Naive thymus-derived CD4-positive, alpha-beta T cell (primary cell): Measurements from ENCODE around the gene SETD2. TPM values are rescaled to one million over a fixed set of nuclear protein-coding genes. Genes with fewer than 3 reads are reported as not detected.

ENCODE experiments used
- ATAC-seq: fragments of 150-1000 bp; cut with Tn5 transposase; 2 replicates; pipeline ENCODE4 v1.10.0; 2021; ENCODE audit warnings: mild to moderate bottlenecking, moderate library complexity
- CTCF ChIA-PET: fragments of 350-600 bp; sonication (Branson Sonifier 250); formaldehyde crosslinking; loops from one replicate; lab custom pipeline; 2021; ENCODE audit warnings: antibody characterized with exemption; lab: Charles Lee
- POLR2A ChIA-PET: fragments of 350-600 bp; sonication (Branson Sonifier 250); formaldehyde crosslinking; loops from one replicate; lab custom pipeline; 2021; ENCODE audit warnings: antibody characterized with exemption, inconsistent platforms; lab: Charles Lee
- DNase-seq, 9 donors: peaks; one replicate each; pipeline versions ENCODE4 v3.0.0 to v3.0.0-alpha.2; 2020 to 2022; ENCODE audit warnings: mixed read lengths in 1 of 9
- H3K27ac ChIP-seq: one replicate; pipeline ENCODE4 v1.7.0; 2013; ENCODE audit warnings: mild to moderate bottlenecking, low read depth, low read length, moderate library complexity
- H3K27me3 ChIP-seq, 2 donors: one replicate each; pipeline ENCODE4 v1.7.0; 2013; ENCODE audit warnings: low read length in 2 of 2, mild to moderate bottlenecking in 2 of 2, moderate library complexity in 2 of 2; ENCODE audit not compliant: control insufficient read depth in 2 of 2, insufficient read depth in 2 of 2
- H3K36me3 ChIP-seq, 3 experiments: 1 replicate in 2 of 3; 2 replicates in 1 of 3; pipeline ENCODE4 v1.7.0; 2013; ENCODE audit warnings: low read length in 3 of 3, mild to moderate bottlenecking in 3 of 3, moderate library complexity in 1 of 3; ENCODE audit not compliant: insufficient read depth in 3 of 3, control insufficient read depth in 2 of 3
- H3K4me1 ChIP-seq, 2 donors: one replicate each; pipeline ENCODE4 v1.7.0; 2013; ENCODE audit warnings: low read length in 2 of 2, mild to moderate bottlenecking in 2 of 2, moderate library complexity in 1 of 2; ENCODE audit not compliant: control insufficient read depth in 2 of 2, insufficient read depth in 2 of 2
- H3K4me3 ChIP-seq: 2 replicates; pipeline ENCODE4 v1.7.0; 2013; ENCODE audit warnings: mild to moderate bottlenecking, low read length
- H3K9me3 ChIP-seq, 3 experiments: 1 replicate in 2 of 3; 2 replicates in 1 of 3; pipeline ENCODE4 v1.7.0; 2013; ENCODE audit warnings: low read length in 3 of 3; ENCODE audit not compliant: control insufficient read depth in 2 of 3
- H3K27ac Mint-ChIP-seq, 9 donors: one replicate each; pipeline ENCODE4 v1.8.0; 2020 to 2022; ENCODE audit warnings: mixed read lengths in 9 of 9, mild to moderate bottlenecking in 8 of 9, moderate library complexity in 5 of 9, inconsistent platforms in 2 of 9
- H3K27me3 Mint-ChIP-seq, 5 donors: one replicate each; pipeline ENCODE4 v1.8.0; 2021 to 2022; ENCODE audit warnings: mixed read lengths in 5 of 5, mild to moderate bottlenecking in 1 of 5
- H3K36me3 Mint-ChIP-seq, 5 donors: one replicate each; pipeline ENCODE4 v1.8.0; 2020 to 2022; ENCODE audit warnings: mixed read lengths in 5 of 5, mild to moderate bottlenecking in 3 of 5, inconsistent platforms in 1 of 5
- H3K4me1 Mint-ChIP-seq, 7 donors: one replicate each; pipeline ENCODE4 v1.8.0; 2020 to 2022; ENCODE audit warnings: mixed read lengths in 7 of 7, mild to moderate bottlenecking in 3 of 7, inconsistent platforms in 1 of 7
- H3K4me3 Mint-ChIP-seq, 10 donors: one replicate each; pipeline ENCODE4 v1.8.0; 2020 to 2022; ENCODE audit warnings: mild to moderate bottlenecking in 10 of 10, mixed read lengths in 10 of 10, moderate library complexity in 6 of 10, inconsistent platforms in 2 of 10
- H3K9me3 Mint-ChIP-seq, 11 donors: one replicate each; pipeline ENCODE4 v1.8.0; 2020 to 2022; ENCODE audit warnings: mixed read lengths in 11 of 11, mild to moderate bottlenecking in 4 of 11, inconsistent platforms in 1 of 11, moderate library complexity in 1 of 11
- intact Hi-C, 2 donors: fragments of 100-400 bp; cut with micrococcal nuclease; formaldehyde crosslinking; loops; one replicate each; pipeline ENCODE4 v1.15.1; 2023
- polyA plus RNA-seq, 2 donors: library from polyadenylated mRNA; unstranded; fragments of 300-500 nt; fragmentation: Illumina TruSeq; gene quantifications; one replicate each; pipeline ENCODE4 v1.2.3, GENCODE V29; 2021
- total RNA-seq, 6 experiments: library from RNA in 5 of 6; stranded (reverse) in 5 of 6; gene quantifications; 1 replicate in 5 of 6; 2 replicates in 1 of 6; pipeline ENCODE4 v1.2.3 and lab custom pipeline; 2021 to 2026

The SETD2 gene
- total and polyA plus RNA-seq, 7 experiments from 2014 or later, result 11.0 to 77.3 (median 70.0) TPM

DNA sequence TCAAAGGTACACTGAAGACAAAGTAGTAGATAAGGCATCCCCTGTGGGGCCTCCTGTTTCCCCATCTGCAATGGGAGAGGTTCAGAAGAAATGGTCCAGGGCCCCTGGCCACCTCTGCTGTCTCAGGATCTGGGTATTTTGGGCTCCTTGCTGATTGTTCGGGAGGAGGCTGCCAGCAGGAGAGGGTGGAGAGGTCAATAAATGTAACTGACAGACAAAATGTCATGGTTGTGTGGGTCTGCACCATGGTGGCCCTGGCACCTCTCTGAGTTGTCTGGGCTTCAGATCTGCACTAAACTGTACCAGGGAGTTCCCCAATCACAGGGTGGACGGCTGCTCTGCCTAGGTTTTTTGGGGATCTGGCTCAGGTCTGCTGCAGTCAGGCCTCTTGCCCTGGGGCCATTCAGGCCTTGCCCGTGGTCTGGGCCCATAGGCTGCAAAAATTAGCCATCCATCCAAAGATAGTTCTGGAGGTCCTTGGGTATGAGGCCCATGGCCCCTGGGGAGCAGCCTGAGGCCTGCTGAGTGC, 177.1 kb downstream of the SETD2 start:
- no peaks in the 10 kb centered on the region for H3K27me3 Mint-ChIP-seq
- peaks cover 59 to 65% of the 10 kb centered on the region in 2 donors for H3K4me1 ChIP-seq
- CTCF ChIA-PET, result interaction anchor here (0.7 to 1.3 kb wide), 2 partner anchors 12 to 42 kb away, joined by 3 to 5 read pairs; no protein-coding TSS in a partner anchor
- DNase-seq, result no peak
- H3K4me1 Mint-ChIP-seq, result peaks cover 57 to 87% (median 78%) of the 10 kb centered on the region in 7 donors
- no peaks in the 10 kb centered on the region for H3K9me3 Mint-ChIP-seq
- intact Hi-C loops, result loop anchor here (1.0 kb wide), 3 partner anchors 8 to 22 kb away; partner anchors contain the start of gene NBEAL2 (in 2 of the 2)
- peak overlapping the region; percentile 60 to 91 (median 78) for H3K4me3 Mint-ChIP-seq
- H3K36me3 Mint-ChIP-seq, result peaks cover 0 to 28% (median 0%) of the 10 kb centered on the region in 5 donors
- peak overlapping the region; percentile 43 for H3K4me3 ChIP-seq
- H3K27ac ChIP-seq, result peak overlapping the region; percentile 38
- no peaks in the 10 kb centered on the region for H3K36me3 ChIP-seq
- POLR2A ChIA-PET, result interaction anchor here (0.6 to 5.3 kb wide), 4 partner anchors 10 to 295 kb away, joined by 3 to 37 read pairs (median 3); partner anchors contain the start of genes CCDC12 and NBEAL2
- H3K9me3 ChIP-seq, result no peaks in the 10 kb centered on the region
- H3K27me3 ChIP-seq, result no peaks in the 10 kb centered on the region
- peak overlapping the region in 8 of 9 donors; percentile 82 to 92 (median 86) for H3K27ac Mint-ChIP-seq
- ATAC-seq, result no peak

DNA sequence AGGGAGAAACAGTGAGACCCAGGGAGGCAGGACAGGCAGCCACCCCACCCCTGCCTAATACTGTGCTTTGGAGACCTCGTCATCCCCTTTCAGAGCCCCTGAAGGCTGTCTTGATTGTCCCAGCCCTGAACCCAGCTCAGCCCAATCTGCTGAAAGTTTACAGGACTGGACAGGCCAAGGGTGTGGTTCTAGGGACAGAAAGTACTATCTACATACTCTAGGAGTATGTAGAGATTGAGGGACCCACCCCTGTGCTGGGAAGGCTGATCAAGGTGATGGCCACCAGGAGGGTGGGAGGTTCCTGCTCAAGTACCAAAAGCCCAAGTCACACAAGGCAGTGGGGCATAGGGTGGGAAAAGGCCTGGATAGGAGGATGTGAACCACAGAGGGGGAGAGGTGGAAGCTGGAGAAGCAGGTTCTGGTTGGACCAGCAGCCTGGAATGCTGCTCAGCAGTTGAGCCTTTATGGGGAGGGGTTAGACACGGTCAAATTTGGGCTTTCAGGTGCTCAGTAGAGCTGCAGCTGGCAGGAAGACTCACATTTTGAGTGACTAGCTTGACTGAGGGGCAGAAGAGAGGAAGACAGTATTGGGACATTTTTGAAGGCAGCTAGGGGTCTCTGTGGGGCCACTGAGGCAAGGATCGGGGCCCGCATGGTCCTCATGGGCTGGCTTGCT, 177.7 kb downstream of the SETD2 start:
- DNase-seq (no peak), ATAC-seq (no peak)
- H3K27ac ChIP-seq, result no peak overlapping the region
- intact Hi-C loops, result no loop called here
- H3K27me3 ChIP-seq, result no peaks in the 10 kb centered on the region
- H3K9me3 ChIP-seq, result no peaks in the 10 kb centered on the region
- no peaks in the 10 kb centered on the region for H3K36me3 ChIP-seq
- peaks cover 0 to 28% (median 0%) of the 10 kb centered on the region in 5 donors for H3K36me3 Mint-ChIP-seq
- H3K4me1 ChIP-seq, result peaks cover 65 to 72% of the 10 kb centered on the region in 2 donors
- H3K9me3 Mint-ChIP-seq, result no peaks in the 10 kb centered on the region
- peak overlapping the region; percentile 35 to 92 (median 82) for H3K27ac Mint-ChIP-seq
- CTCF ChIA-PET, result interaction anchor here (1.3 kb wide), 1 partner anchor 12 kb away, joined by 5 read pairs; no protein-coding TSS in a partner anchor
- peaks cover 62 to 93% (median 84%) of the 10 kb centered on the region in 7 donors for H3K4me1 Mint-ChIP-seq
- H3K4me3 Mint-ChIP-seq, result peak overlapping the region; percentile 48 to 91 (median 78)
- POLR2A ChIA-PET, result interaction anchor here (5.3 kb wide), 1 partner anchor 9 kb away, joined by 37 read pairs; the partner anchor contains the start of genes CCDC12 and NBEAL2
- no peak overlapping the region for H3K4me3 ChIP-seq
- no peaks in the 10 kb centered on the region for H3K27me3 Mint-ChIP-seq

DNA sequence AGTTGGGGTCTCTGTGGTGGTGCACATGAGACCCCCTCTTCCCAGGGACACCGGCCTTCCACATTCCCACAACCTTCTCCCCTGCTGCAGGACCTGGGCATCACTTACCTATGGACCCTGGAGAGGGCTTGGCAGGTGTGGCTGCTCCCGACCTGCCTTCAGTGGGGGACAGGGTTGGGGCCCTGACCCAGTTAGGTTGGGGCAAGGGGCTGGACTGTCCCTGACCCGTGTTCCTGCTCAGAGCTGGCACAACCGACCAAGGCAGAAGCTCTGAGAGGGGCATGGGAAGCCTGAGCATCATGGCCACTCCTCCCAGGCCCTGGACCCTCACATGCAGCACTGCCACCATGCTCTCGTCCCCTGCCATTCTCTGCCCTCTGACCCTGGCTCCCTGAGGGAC, 178.3 kb downstream of the SETD2 start:
- H3K9me3 ChIP-seq, result no peaks in the 10 kb centered on the region
- H3K36me3 ChIP-seq, result no peaks in the 10 kb centered on the region
- no peak overlapping the region for H3K27ac ChIP-seq
- no peaks in the 10 kb centered on the region for H3K9me3 Mint-ChIP-seq
- no peak for DNase-seq
- POLR2A ChIA-PET, result interaction anchor here (5.3 kb wide), 1 partner anchor 8 kb away, joined by 37 read pairs; the partner anchor contains the start of genes CCDC12 and NBEAL2
- H3K27ac Mint-ChIP-seq, result peak overlapping the region in 5 of 9 donors; percentile 17 to 87 (median 84)
- H3K27me3 Mint-ChIP-seq, result no peaks in the 10 kb centered on the region
- H3K36me3 Mint-ChIP-seq, result peaks cover 0 to 28% (median 0%) of the 10 kb centered on the region in 5 donors
- peaks cover 69 to 78% of the 10 kb centered on the region in 2 donors for H3K4me1 ChIP-seq
- CTCF ChIA-PET, result no interaction called here
- peak overlapping the region in 2 of 10 donors; percentile 28 to 78 for H3K4me3 Mint-ChIP-seq
- H3K4me1 Mint-ChIP-seq, result peaks cover 61 to 95% (median 88%) of the 10 kb centered on the region in 7 donors
- H3K4me3 ChIP-seq, result no peak overlapping the region
- intact Hi-C loops, result no loop called here
- ATAC-seq, result no peak
- H3K27me3 ChIP-seq, result no peaks in the 10 kb centered on the region

DNA sequence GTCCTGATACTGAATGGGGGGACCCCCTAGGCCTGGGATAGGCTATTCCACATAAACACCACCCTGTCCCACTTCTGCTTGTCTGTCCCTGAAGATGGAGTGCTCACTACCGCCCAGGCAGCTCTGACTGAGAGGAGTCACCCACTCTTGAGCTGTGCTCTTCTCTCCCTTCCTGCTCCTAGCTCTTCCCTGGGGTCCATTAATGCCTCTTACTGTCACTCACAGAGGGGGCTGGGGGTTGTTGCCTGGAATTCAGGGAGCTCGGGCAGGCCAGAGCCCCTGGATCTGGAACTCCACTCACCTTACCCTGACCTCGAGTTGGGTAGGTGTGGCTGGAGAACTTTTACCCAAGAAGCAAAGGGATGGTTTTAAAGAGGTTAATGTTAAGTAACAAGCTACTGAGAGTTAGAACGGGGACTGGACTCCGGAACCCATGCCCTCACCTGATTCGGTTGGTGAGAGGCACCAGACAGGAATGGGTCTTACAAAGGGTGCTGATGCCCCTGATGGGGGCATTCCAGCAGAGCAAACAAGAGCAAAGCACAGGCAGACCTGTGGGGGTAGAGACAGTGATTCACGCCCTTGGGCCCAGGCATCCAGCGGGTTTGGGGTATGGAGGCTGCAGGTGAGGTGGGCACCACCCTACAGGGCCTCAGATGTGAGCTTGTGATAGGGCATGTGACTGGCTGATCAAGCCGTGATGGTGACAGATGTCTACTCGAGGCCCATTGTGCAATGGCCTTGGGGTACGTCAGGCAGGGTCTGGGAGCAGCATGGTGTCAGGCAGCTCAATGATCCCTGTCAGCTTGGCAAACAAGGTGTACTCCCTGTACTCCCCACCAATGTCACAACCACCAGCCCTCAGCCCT, 179.1 kb downstream of the SETD2 start:
- Mint-ChIP-seq H3K9me3 (no peaks in the 10 kb centered on the region), H3K4me3 (peak overlapping the region in 6 of 10 donors; percentile 17 to 78 (median 41)), H3K36me3 (peaks cover 0 to 22% (median 0%) of the 10 kb centered on the region in 5 donors), H3K27ac (peak overlapping the region in 7 of 9 donors; percentile 18 to 84 (median 67)), H3K27me3 (no peaks in the 10 kb centered on the region), H3K4me1 (peaks cover 54 to 91% (median 83%) of the 10 kb centered on the region in 7 donors)
- Histone ChIP-seq H3K36me3 (no peaks in the 10 kb centered on the region), H3K4me1 (peaks cover 71 to 80% of the 10 kb centered on the region in 2 donors), H3K27me3 (no peaks in the 10 kb centered on the region), H3K4me3 (no peak overlapping the region), H3K9me3 (no peaks in the 10 kb centered on the region), H3K27ac (no peak overlapping the region)
- ChIA-PET CTCF (no interaction called here), POLR2A (interaction anchor here (5.3 kb wide), 1 partner anchor 8 kb away, joined by 37 read pairs; the partner anchor contains the start of genes CCDC12 and NBEAL2)
- intact Hi-C loops, result no loop called here
- no peak for ATAC-seq
- DNase-seq, result no peak

DNA sequence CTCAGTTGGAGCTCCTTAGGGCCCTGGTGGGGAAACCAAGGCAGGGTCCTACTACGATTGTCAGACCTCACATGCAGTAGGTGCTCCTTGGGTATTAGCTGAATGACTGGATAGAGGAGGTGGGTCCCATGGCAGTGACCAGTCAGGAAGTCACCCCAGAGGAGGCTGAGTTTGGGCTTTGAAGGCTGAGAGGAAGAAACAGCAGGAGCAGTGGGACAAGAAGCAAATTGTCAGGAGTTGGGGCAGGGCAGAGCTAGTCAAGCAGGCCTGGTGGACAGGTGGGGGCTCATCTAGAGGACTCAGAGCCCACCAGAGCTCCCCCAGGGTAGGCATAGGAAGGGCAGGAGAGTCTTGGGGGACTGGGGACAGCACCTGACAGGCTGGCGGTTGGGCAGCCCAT, 181.4 kb downstream of the SETD2 start:
- Mint-ChIP-seq H3K27ac (peak overlapping the region in 6 of 9 donors; percentile 10 to 74 (median 56)), H3K36me3 (peaks cover 0 to 8% (median 0%) of the 10 kb centered on the region in 5 donors), H3K4me1 (peaks cover 52 to 84% (median 73%) of the 10 kb centered on the region in 7 donors), H3K27me3 (no peaks in the 10 kb centered on the region), H3K4me3 (peak overlapping the region in 2 of 10 donors; percentile 48 to 71), H3K9me3 (no peaks in the 10 kb centered on the region)
- H3K4me1 ChIP-seq, result peaks cover 69 to 74% of the 10 kb centered on the region in 2 donors
- peaks cover 0 to 4% (median 0%) of the 10 kb centered on the region in 3 experiments for H3K36me3 ChIP-seq
- intact Hi-C loops, result no loop called here
- DNase-seq (no peak), ATAC-seq (no peak)
- no peaks in the 10 kb centered on the region for H3K9me3 ChIP-seq
- POLR2A ChIA-PET, result interaction anchor here (1.0 kb wide), 1 partner anchor 11 kb away, joined by 4 read pairs; no protein-coding TSS in a partner anchor
- no peaks in the 10 kb centered on the region for H3K27me3 ChIP-seq
- CTCF ChIA-PET, result interaction anchor here (0.6 to 0.7 kb wide), 2 partner anchors 11 to 1248 kb away, joined by 3 to 4 read pairs; no protein-coding TSS in a partner anchor
- no peak overlapping the region for H3K4me3 ChIP-seq
- no peak overlapping the region for H3K27ac ChIP-seq
